HG03196 (cell line): Measurements from ENCODE around the gene UBE2Z.
"Not testable (repeated sequence)": the region's sequence is repeated elsewhere in the genome, so short reads cannot be mapped to it uniquely, and the experiment has no call there.

Source experiments
- ATAC-seq: cut with Tn5 transposase; IDR thresholded peaks from one replicate; pipeline ENCODE4 v1.9.1; 2021; ENCODE audit not compliant: unreplicated experiment

UBE2Z gene

DNA sequence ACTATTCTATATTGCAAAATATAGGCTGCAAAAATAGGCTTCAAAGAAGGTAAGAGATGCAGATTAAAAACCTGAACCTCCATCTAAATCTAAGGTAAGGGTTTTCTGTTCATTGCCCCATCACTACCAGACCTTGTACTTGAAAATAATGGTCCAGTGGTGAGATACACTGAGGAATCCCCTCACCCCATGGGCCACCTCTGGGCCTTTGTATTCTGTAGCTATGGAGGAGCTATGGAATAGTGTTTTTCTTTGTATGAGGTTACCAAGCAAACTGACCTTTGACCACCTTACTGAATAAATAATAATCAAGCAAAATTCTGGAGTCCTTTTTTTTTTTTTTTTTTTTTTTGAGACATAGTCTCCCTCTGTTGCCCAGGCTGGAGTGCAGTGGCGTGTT, 4.8 kb upstream of the UBE2Z start:
- ATAC-seq: no peak

- ATAC-seq: no peak
Measured at GRCh38 chr17:48904428-48904827, 3.8 kb upstream of the UBE2Z start.

DNA sequence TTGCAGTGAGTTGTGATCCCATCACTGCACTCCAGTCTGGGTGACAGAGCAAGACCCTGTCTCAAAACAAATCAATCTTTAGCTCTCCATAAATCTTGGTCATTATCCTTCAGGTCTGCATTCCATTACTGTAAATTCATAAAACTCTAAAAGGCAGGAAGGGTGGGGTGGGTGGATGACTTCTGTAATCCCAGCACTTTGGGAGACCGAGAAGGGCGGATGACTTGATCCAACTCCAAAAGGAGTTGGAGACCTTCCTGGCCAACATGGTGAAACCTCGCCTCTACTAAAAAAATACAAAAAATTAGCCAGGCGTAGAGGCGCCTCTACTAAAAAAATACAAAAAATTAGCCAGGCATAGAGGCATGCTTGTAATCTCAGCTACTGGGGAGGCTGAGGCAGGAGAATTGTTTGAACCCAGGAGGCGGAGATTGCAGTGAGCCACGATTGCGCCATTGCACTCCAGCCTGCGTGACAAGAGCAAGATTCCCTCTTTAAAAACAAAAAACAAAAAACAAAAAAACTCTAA, 2.2 kb upstream of the UBE2Z start:
- ATAC-seq: no peak

DNA sequence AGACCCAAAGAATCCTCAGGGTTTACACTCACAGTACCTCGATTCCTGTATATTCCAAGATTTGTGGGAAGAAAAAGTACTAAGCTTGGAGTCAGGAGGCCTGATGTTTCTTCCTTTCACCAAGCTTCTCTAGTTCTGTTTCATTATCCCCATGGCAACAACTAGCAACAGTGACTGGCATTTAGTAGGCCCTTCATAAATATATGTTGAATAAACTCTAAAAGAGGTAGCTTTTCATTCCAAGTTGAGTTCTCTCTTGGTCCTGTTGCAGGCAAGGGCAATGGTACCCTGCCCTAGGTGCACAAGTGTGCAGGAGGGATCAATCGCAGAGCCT, 527 bp upstream of the UBE2Z start:
- ATAC-seq: no peak

GRCh38 chr17:48908853-48909394, 717 bp downstream of the UBE2Z start:
- peak; percentile 44 for ATAC-seq

GRCh38 chr17:48909783-48910182, 1.6 kb downstream of the UBE2Z start:
- ATAC-seq: no peak

DNA sequence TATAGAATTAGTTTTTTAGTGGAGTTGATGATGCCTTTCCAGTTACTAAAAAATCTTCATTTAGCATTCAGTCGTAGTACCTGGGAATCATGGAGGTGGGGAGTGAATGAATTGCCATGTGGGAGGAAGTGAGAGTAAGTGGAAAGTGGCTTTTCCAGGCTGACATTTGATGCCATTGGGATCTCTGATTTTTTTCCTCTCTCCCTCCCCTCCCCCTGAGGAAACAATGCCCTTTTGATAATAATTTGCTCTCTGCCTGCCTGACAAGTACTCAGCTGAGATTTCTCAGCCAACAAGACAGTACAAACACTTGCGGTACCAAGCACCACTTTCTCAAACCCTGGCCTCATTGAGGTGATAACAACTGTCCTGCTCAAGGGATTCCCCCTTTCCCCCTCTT, 2.2 kb downstream of the UBE2Z start:
- no peak for ATAC-seq

DNA sequence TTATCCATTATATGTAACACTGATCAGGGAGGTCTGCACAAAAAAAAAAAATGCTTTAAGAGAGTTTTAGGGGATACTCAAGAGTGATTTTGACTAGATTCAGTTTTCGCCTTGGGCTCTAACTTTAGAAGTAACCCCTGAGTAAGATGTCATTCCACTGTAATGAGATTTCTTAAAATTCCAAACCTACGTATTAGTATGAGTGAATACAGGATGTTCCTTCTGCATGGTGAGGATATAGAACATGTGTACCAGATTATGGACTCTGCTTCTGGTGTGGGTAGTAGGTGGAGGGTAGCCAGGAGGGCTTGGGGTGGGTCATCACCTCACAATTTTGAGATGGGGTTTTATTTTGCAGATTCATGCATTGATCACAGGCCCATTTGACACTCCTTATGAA, 4.3 kb downstream of the UBE2Z start:
- ATAC-seq: no peak

GRCh38 chr17:48915459-48916282, 7.5 kb downstream of the UBE2Z start:
- peak; percentile 67 for ATAC-seq

DNA sequence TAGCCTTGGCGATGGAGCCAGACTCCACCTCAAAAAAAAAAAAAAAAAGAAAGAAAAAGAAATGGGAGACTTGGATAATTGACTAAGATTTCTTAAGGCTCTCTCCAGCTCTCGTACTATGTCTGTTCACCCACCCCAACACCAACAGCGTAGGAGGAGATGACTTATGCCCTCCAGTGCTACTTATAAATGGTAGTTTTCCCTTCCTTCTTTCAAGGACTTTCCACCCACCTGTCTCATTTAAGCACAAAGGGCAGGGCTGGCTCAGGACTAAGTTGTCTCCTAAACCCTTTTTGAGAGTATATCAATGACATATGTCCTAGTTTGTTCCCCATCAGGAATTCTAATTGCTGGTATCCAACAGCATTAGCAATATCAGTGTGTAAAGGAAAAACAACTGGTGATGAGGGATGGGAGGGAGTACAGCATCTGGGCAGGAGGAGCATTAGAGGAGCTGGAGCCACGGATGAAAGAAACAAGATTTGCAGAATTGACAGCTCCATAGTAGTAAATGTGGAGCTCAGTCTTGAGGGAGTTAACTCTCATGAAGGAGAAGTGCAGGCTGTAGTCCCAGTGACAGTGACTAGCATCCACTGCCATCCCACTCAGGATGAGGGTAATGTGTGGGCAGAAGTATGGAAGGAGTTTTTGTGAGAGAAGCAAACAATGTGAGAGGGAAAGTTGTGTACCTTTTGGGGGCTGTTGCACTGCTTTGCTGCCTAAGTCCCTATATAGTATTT, 17.2 kb downstream of the UBE2Z start:
- ATAC-seq: no peak

GRCh38 chr17:48925991-48926342, 17.8 kb downstream of the UBE2Z start:
- no peak for ATAC-seq

GRCh38 chr17:48927978-48928745, 20.0 kb downstream of the UBE2Z start:
- ATAC-seq: no peak

DNA sequence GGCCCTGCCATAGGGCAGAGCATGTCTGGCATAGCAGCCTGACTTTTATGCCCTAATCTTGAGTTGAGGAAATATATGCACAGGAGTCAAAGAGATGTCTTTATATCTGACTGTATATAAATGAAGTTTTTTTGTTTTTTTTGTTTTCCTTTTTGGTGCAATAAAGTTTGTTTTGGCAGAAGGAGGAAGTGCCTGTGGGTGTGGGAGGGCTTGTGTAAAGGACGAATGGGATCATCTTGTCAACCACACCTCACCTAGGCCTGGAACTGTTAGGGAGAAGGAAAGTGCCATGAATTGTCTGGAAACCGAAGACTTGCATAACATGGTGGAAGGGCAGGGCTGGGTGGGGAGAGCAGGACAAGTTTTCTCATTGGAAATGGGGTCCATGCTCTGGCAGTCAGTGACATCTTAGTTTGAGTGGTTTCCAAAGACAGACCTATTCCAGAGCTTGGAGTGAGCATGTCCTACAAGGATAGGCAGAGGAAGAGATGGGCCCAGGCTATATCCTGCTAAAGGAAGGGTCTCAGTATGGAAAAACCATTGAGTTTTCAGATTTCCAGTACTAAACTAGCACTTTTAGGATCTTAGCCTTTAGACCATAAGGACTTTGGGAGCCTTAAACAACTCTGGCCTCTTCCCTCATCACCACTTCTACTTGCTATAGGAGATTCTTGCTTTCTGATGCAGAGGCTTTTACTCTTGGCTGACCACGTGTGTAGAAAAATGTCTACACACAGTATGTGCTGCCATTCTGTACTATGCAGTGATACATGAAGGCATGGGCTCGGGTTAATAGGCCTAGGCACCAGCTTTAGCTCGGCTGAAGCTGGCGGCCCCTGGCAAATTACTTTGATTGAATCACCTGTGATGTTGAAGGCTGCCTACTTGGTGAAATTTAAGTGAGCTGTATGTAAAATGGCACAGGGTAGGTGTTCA, 20.9 kb downstream of the UBE2Z start:
- no peak for ATAC-seq

- ATAC-seq: no peak
Measured at GRCh38 chr17:48929812-48930165, 21.6 kb downstream of the UBE2Z start.

DNA sequence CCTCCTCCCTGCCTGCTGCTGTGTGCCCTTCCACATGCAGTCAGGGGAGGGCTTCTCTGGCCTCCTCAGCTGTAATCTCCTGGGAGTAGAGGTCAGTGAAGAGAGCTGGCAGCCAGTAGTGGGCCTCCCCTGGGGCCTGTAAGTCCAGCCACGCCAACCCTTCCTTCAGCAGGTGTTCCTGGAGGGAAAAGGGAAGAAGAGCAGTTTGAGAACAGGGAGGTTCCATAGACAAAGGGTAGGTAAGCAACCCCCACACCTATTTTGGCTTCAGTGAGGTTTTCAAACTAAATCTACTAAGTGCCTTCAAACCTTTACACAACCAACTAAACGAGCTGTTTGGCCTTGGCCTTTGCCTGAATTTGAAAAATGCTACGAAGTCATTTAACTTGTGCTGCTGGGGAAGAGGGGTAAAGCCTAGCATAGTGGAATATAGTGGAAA, 22.2 kb downstream of the UBE2Z start:
- ATAC-seq: no peak

- ATAC-seq: no peak
Measured at GRCh38 chr17:48933035-48933434, 24.8 kb downstream of the UBE2Z start.

GRCh38 chr17:48944515-48945260, 36.5 kb downstream of the UBE2Z start, which contains the start of gene SNF8:
Gene SNF8, minus strand, starts transcription at chr17:48944842. Its CDS starts 108 bp downstream, at chr17:48944734.
- ATAC-seq: peak; percentile 80

GRCh38 chr17:48945261-48945651, 37.0 kb downstream of the UBE2Z start:
- not testable (repeated sequence) for ATAC-seq

DNA sequence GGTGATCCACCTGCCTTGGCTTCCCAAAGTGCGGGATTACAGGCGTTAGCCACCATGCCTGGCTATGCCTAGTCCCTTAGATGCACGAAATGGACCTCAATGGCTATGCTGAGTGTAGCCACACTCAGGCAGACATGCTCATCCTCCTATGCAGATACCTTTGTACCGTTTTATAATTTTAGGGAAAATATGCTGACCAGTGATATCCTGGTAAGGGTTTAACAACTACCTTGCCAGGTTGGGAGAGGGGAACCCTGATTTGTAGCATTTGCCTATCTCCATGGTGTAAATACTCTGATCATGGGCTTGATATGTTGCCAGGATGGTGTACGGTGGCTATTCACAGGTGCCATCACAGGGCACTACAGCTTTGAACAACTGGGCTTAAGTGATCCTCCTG, 43.4 kb downstream of the UBE2Z start:
- ATAC-seq: no peak
